ENCODE data around the gene CADPS. TPM values are rescaled to one million over a fixed set of nuclear protein-coding genes. Genes with fewer than 3 reads are reported as not detected.

The CADPS gene
- total and polyA plus RNA-seq, 11 donors: 3.6 to 37.8 (median 12.9) TPM

- peak overlapping the region; percentile 73 to 99 (median 90) for H3K27ac ChIP-seq
- peaks cover 0 to 46% (median 18%) of the 10 kb centered on the region in 9 donors for H3K27me3 ChIP-seq
- H3K36me3 ChIP-seq: no peaks in the 10 kb centered on the region
- peak overlapping the region; percentile 43 to 75 (median 62) for H3K4me3 ChIP-seq
- DNase-seq (peak; percentile 55 to 77 (median 64)), ATAC-seq (peak; percentile 74 to 92 (median 86))
- peaks cover 0 to 23% (median 0%) of the 10 kb centered on the region in 12 donors for H3K4me1 ChIP-seq
- intact Hi-C loops (cut with DNase I): loop anchor here in 6 of 10 donors (2.0 to 10.0 kb wide), 4 partner anchors 207 to 321 kb away; no protein-coding TSS in a partner anchor
- peak in 2 of 12 donors; percentile 6 to 9 for TF ChIP-seq CTCF (IDR thresholded peaks at IDR 0.05)
- TF ChIP-seq POLR2A (IDR thresholded peaks at IDR 0.05): peak in 1 of 2 donors; percentile 13
- peaks cover 0 to 4% (median 0%) of the 10 kb centered on the region in 12 donors for H3K9me3 ChIP-seq
- WGBS, 4 donors: 1 to 2% (median 1%) methylated on average over 39 to 77 of the region's 77 CpGs
These were observed 1.2 kb downstream of the CADPS start for GRCh38 chr3:62873761-62874710.

GRCh38 chr3:62873451-62873760 is 1.8 kb downstream of the CADPS start:
- H3K9me3 ChIP-seq: peaks cover 0 to 4% (median 0%) of the 10 kb centered on the region in 12 donors
- peak overlapping the region; percentile 43 to 75 (median 62) for H3K4me3 ChIP-seq
- 2 to 11% (median 6%) methylated on average over 4 of the region's 4 CpGs for WGBS, 4 donors
- no peaks in the 10 kb centered on the region for H3K36me3 ChIP-seq
- DNase-seq (no peak), ATAC-seq (peak in 1 of 4 donors; percentile 19)
- H3K27ac ChIP-seq: peak overlapping the region; percentile 73 to 99 (median 90)
- peaks cover 0 to 23% (median 0%) of the 10 kb centered on the region in 12 donors for H3K4me1 ChIP-seq
- peaks cover 0 to 46% (median 18%) of the 10 kb centered on the region in 9 donors for H3K27me3 ChIP-seq
- intact Hi-C loops (cut with DNase I): loop anchor here in 6 of 10 donors (5.0 to 10.0 kb wide), 3 partner anchors 206 to 321 kb away; no protein-coding TSS in a partner anchor
- no peak for TF ChIP-seq CTCF (IDR thresholded peaks at IDR 0.05)
- no peak for TF ChIP-seq POLR2A (IDR thresholded peaks at IDR 0.05)

GRCh38 chr3:62872318-62872717 is 2.9 kb downstream of the CADPS start:
- WGBS, 4 donors: 5 to 26% (median 7%) methylated on average over 1 of the region's 1 CpG
- ATAC-seq: peak in 3 of 4 donors; percentile 42 to 57 (median 44)
- no peak for TF ChIP-seq CTCF (IDR thresholded peaks at IDR 0.05)
- TF ChIP-seq POLR2A (IDR thresholded peaks at IDR 0.05): no peak
- peaks cover 0 to 38% (median 18%) of the 10 kb centered on the region in 9 donors for H3K27me3 ChIP-seq
- peaks cover 0 to 4% (median 0%) of the 10 kb centered on the region in 12 donors for H3K9me3 ChIP-seq
- H3K27ac ChIP-seq: peak overlapping the region; percentile 59 to 99 (median 90)
- no peaks in the 10 kb centered on the region for H3K36me3 ChIP-seq
- DNase-seq: no peak
- intact Hi-C loops (cut with DNase I): loop anchor here in 6 of 10 donors (5.0 to 10.0 kb wide), 3 partner anchors 205 to 322 kb away; no protein-coding TSS in a partner anchor
- H3K4me3 ChIP-seq: peak overlapping the region in 6 of 12 donors; percentile 1 to 75 (median 64)
- peaks cover 0 to 23% (median 0%) of the 10 kb centered on the region in 12 donors for H3K4me1 ChIP-seq

GRCh38 chr3:62870321-62870720 is 4.9 kb downstream of the CADPS start:
- Histone ChIP-seq H3K27ac (no peak overlapping the region), H3K36me3 (no peaks in the 10 kb centered on the region), H3K4me3 (no peak overlapping the region), H3K4me1 (peaks cover 0 to 20% (median 0%) of the 10 kb centered on the region in 12 donors), H3K27me3 (peaks cover 0 to 19% (median 10%) of the 10 kb centered on the region in 9 donors), H3K9me3 (no peaks in the 10 kb centered on the region)
- DNase-seq (no peak), ATAC-seq (no peak)
- TF ChIP-seq POLR2A (IDR thresholded peaks at IDR 0.05) (no peak), CTCF (IDR thresholded peaks at IDR 0.05) (no peak)
- intact Hi-C loops (cut with DNase I): loop anchor here in 6 of 10 donors (5.0 to 10.0 kb wide), 3 partner anchors 203 to 324 kb away; no protein-coding TSS in a partner anchor
- 84 to 94% (median 88%) methylated on average over 1 of the region's 1 CpG for WGBS, 4 donors
